ENCODE data around the gene DNAH10.

DNAH10 gene

GRCh38 chr12:123747309-123747708 is 14.8 kb upstream of the DNAH10 start:
- Histone ChIP-seq H3K9me2 (replicated peaks; ENCODE audit: insufficient read depth, low read length) (no peaks in the 10 kb centered on the region), H2AFZ (ENCODE audit: low read depth, low read length, severe bottlenecking) (no peak overlapping the region), H3K4me2 (ENCODE audit: low read depth, low read length, poor library complexity, severe bottlenecking) (no peak overlapping the region), H4K20me1 (ENCODE audit: low read depth, low read length) (no peaks in the 10 kb centered on the region), H3K36me3 (ENCODE audit: low read length) (peaks cover 5% of the 10 kb centered on the region), H3K9ac (ENCODE audit: low read length) (no peak overlapping the region), H3K27me3 (ENCODE audit: low read length) (no peaks in the 10 kb centered on the region), H3K27ac (ENCODE audit: low read depth, low read length) (no peak overlapping the region), H3K79me2 (ENCODE audit: insufficient read depth, low read length) (no peaks in the 10 kb centered on the region), H3K4me3 (ENCODE audit: insufficient read depth, low read length, poor library complexity, severe bottlenecking) (no peak overlapping the region), H3K9me3 (ENCODE audit: insufficient read depth, low read length) (no peaks in the 10 kb centered on the region), H3F3A (ENCODE audit: insufficient read depth) (no peaks in the 10 kb centered on the region)
- TF ChIP-seq EZH2phosphoT487 (conservative IDR thresholded peaks at IDR 0.05; ENCODE audit: low read length) (no peak), CTCF (IDR thresholded peaks at IDR 0.05; ENCODE audit: insufficient read depth, low read length, poor library complexity, severe bottlenecking) (no peak)

DNA sequence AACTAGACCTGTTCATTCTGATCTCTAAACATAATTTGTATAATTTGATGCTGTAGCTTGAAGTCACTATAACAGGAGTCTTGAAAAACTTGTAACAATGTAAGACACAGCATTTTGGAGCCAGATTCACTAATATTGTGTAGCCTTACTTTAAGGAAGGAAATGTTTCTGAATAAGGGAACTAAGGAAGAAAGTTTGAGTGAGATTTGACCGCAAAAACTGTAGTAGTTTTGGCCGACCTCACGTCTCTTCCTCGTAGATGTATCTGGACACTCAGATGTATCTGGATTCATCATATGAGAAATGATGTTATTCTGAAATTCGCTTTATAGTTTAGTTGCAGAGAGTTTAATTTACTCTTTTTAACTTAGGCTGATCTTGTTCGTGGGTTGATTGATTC is 13.9 kb upstream of the DNAH10 start:
- Histone ChIP-seq H3K27ac (ENCODE audit: low read depth, low read length) (no peak overlapping the region), H3K4me2 (ENCODE audit: low read depth, low read length, poor library complexity, severe bottlenecking) (no peak overlapping the region), H3K27me3 (ENCODE audit: low read length) (no peaks in the 10 kb centered on the region), H3K36me3 (ENCODE audit: low read length) (peaks cover 5% of the 10 kb centered on the region), H2AFZ (ENCODE audit: low read depth, low read length, severe bottlenecking) (no peak overlapping the region), H3F3A (ENCODE audit: insufficient read depth) (no peaks in the 10 kb centered on the region), H4K20me1 (ENCODE audit: low read depth, low read length) (no peaks in the 10 kb centered on the region), H3K9me3 (ENCODE audit: insufficient read depth, low read length) (no peaks in the 10 kb centered on the region), H3K79me2 (ENCODE audit: insufficient read depth, low read length) (no peaks in the 10 kb centered on the region), H3K9me2 (replicated peaks; ENCODE audit: insufficient read depth, low read length) (no peaks in the 10 kb centered on the region), H3K4me3 (ENCODE audit: insufficient read depth, low read length, poor library complexity, severe bottlenecking) (no peak overlapping the region), H3K9ac (ENCODE audit: low read length) (no peak overlapping the region)
- TF ChIP-seq EZH2phosphoT487 (conservative IDR thresholded peaks at IDR 0.05; ENCODE audit: low read length) (no peak), CTCF (IDR thresholded peaks at IDR 0.05; ENCODE audit: insufficient read depth, low read length, poor library complexity, severe bottlenecking) (no peak)

GRCh38 chr12:123748661-123749060 is 13.4 kb upstream of the DNAH10 start:
- peaks cover 5% of the 10 kb centered on the region for H3K36me3 ChIP-seq (ENCODE audit: low read length)
- no peaks in the 10 kb centered on the region for H4K20me1 ChIP-seq (ENCODE audit: low read depth, low read length)
- TF ChIP-seq CTCF (IDR thresholded peaks at IDR 0.05; ENCODE audit: insufficient read depth, low read length, poor library complexity, severe bottlenecking): no peak
- TF ChIP-seq EZH2phosphoT487 (conservative IDR thresholded peaks at IDR 0.05; ENCODE audit: low read length): no peak
- H3K27me3 ChIP-seq (ENCODE audit: low read length): no peaks in the 10 kb centered on the region
- H3K4me2 ChIP-seq (ENCODE audit: low read depth, low read length, poor library complexity, severe bottlenecking): no peak overlapping the region
- H3K27ac ChIP-seq (ENCODE audit: low read depth, low read length): no peak overlapping the region
- no peak overlapping the region for H3K4me3 ChIP-seq (ENCODE audit: insufficient read depth, low read length, poor library complexity, severe bottlenecking)
- H2AFZ ChIP-seq (ENCODE audit: low read depth, low read length, severe bottlenecking): no peak overlapping the region
- H3K9ac ChIP-seq (ENCODE audit: low read length): no peak overlapping the region
- no peaks in the 10 kb centered on the region for H3F3A ChIP-seq (ENCODE audit: insufficient read depth)
- no peaks in the 10 kb centered on the region for H3K79me2 ChIP-seq (ENCODE audit: insufficient read depth, low read length)
- no peaks in the 10 kb centered on the region for H3K9me2 ChIP-seq (replicated peaks; ENCODE audit: insufficient read depth, low read length)
- H3K9me3 ChIP-seq (ENCODE audit: insufficient read depth, low read length): no peaks in the 10 kb centered on the region

Data from SU-DHL-6 (cell line).